NCI-H1105 treated with DMSO at 0.1 percent for 48 hours (cell line): ENCODE data around the gene USP17L5.
"Not testable (repeated sequence)": the region's sequence is repeated elsewhere in the genome, so short reads cannot be mapped to it uniquely, and the experiment has no call there.

Experiments used
- DNase-seq: peaks from one replicate; lab custom pipeline; 2025; lab: John Stamatoyannopoulos, UW

The USP17L5 gene

DNA sequence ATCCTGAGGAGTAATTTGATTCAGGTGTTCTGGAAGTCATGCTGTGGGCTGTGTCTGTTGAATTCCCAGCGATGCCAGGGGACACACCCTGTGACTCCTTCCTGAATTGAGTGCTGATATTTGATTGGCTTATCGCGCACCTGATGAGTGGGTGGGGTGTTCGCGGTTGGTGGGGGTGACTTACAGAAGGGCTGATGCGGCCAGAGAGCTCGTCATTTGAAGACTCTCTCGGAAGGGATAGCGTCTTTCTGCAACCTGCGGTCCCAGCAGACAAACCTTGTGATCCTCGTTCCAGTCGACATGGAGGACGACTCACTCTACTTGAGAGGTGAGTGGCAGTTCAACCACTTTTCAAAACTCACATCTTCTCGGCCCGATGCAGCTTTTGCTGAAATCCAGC, at the start of gene USP17L5:
Gene USP17L5 (plus strand): TSS at position 301 of the 400 bp plus-strand sequence. CDS start 0 bp downstream, at position 301.
- DNase-seq = not testable (repeated sequence)

DNA sequence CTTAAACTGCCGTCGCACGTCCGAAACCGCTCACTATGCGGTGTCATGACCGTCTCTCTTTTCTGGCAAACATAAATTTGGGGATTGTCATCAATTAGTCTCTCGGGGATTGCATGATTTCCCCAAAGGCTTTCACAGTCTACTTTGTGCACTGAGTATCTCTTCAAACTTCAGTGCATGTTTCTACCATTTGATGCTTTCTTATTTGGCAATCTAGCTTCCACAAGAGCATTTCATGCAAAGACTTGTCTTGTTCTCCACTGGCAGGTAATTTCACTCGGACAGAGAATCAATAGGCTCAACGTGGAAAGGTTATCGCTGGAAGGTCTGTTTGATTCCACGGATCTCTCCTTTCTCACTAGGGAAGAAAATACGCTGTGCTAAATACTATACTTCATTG, 15.0 kb upstream of the USP17L5 start:
- DNase-seq = not testable (repeated sequence)

GRCh38 chr4:9324865-9325264, 14.3 kb upstream of the USP17L5 start, which contains the start of gene USP17L24:
Gene USP17L24, plus strand, starts transcription at chr4:9325165. Its CDS starts 0 bp downstream, at chr4:9325165.
- DNase-seq = not testable (repeated sequence)

GRCh38 chr4:9329611-9330010, 9.6 kb upstream of the USP17L5 start, which contains the start of gene USP17L25:
Gene USP17L25, plus strand, starts transcription at chr4:9329911. Its CDS starts 0 bp downstream, at chr4:9329911.
- DNase-seq = not testable (repeated sequence)

- not testable (repeated sequence) for DNase-seq
Measured at GRCh38 chr4:9334358-9334757, 4.8 kb upstream of the USP17L5 start, which contains the start of gene USP17L26. Gene USP17L26, plus strand, starts transcription at chr4:9334658. Its CDS starts 0 bp downstream, at chr4:9334658.

DNA sequence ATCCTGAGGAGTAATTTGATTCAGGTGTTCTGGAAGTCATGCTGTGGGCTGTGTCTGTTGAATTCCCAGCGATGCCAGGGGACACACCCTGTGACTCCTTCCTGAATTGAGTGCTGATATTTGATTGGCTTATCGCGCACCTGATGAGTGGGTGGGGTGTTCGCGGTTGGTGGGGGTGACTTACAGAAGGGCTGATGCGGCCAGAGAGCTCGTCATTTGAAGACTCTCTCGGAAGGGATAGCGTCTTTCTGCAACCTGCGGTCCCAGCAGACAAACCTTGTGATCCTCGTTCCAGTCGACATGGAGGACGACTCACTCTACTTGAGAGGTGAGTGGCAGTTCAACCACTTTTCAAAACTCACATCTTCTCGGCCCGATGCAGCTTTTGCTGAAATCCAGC, 4.6 kb downstream of the USP17L5 start, which contains the start of gene USP17L27:
Gene USP17L27 (plus strand): TSS at position 301 of the 400 bp plus-strand sequence. CDS start 0 bp downstream, at position 301.
- not testable (repeated sequence) for DNase-seq

DNA sequence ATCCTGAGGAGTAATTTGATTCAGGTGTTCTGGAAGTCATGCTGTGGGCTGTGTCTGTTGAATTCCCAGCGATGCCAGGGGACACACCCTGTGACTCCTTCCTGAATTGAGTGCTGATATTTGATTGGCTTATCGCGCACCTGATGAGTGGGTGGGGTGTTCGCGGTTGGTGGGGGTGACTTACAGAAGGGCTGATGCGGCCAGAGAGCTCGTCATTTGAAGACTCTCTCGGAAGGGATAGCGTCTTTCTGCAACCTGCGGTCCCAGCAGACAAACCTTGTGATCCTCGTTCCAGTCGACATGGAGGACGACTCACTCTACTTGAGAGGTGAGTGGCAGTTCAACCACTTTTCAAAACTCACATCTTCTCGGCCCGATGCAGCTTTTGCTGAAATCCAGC, 9.4 kb downstream of the USP17L5 start, which contains the start of gene USP17L28:
Gene USP17L28 (plus strand): TSS at position 301 of the 400 bp plus-strand sequence. CDS start 0 bp downstream, at position 301.
- not testable (repeated sequence) for DNase-seq

GRCh38 chr4:9350866-9351265, 11.7 kb downstream of the USP17L5 start:
- DNase-seq = not testable (repeated sequence)

DNA sequence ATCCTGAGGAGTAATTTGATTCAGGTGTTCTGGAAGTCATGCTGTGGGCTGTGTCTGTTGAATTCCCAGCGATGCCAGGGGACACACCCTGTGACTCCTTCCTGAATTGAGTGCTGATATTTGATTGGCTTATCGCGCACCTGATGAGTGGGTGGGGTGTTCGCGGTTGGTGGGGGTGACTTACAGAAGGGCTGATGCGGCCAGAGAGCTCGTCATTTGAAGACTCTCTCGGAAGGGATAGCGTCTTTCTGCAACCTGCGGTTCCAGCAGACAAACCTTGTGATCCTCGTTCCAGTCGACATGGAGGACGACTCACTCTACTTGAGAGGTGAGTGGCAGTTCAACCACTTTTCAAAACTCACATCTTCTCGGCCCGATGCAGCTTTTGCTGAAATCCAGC, 14.1 kb downstream of the USP17L5 start, which contains the start of gene USP17L29:
Gene USP17L29 (plus strand): TSS at position 301 of the 400 bp plus-strand sequence. CDS start 0 bp downstream, at position 301.
- not testable (repeated sequence) for DNase-seq

DNA sequence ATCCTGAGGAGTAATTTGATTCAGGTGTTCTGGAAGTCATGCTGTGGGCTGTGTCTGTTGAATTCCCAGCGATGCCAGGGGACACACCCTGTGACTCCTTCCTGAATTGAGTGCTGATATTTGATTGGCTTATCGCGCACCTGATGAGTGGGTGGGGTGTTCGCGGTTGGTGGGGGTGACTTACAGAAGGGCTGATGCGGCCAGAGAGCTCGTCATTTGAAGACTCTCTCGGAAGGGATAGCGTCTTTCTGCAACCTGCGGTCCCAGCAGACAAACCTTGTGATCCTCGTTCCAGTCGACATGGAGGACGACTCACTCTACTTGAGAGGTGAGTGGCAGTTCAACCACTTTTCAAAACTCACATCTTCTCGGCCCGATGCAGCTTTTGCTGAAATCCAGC, 23.6 kb downstream of the USP17L5 start, which contains the start of gene USP17L30:
Gene USP17L30 (plus strand): TSS at position 301 of the 400 bp plus-strand sequence. CDS start 0 bp downstream, at position 301.
- DNase-seq = not testable (repeated sequence)

DNA sequence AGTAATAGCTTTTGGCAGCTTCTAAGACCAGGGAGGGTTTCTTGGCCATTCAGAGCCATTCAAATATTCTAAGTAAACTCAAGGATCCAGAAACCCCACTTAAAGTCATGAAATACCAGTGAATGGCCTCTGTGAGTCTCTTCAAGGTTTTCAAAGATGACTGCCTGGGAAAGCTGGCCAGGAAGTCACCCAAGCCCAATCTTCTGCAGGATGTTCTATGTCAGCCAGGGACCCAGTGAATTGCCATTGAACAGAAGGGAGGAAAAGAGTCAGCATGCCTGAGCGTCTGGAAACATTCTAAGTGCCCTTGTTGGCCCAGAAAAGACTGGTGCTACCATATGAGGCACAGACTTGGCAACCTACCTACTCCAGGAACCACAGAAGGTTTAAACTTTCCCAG, 40.7 kb downstream of the USP17L5 start:
- not testable (repeated sequence) for DNase-seq

DNA sequence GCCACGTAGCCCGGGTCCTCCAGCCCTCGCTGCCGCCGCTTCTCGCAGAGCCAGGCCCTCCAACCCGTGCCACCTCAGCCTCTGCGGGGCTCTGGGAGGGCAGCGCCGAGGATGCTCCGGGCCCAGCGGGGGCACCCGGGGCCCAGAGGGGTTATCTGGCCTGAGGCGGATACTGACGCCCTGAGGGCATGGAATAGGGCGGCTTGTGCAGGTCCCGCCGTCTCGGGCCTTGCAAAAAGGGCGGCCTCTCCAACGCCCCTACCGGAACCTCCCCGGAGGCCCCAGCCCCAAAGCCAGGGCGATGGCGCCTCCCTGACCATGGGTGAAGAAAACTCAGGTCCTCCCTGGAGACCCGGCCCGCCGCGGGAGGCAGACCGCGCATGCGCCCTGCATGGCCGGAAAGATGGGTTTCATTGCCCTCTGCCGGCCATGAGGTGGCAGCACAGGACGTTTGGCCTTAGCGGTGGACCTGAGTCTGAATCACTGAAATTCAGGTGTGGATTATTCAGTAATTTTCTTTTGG, 41.9 kb downstream of the USP17L5 start:
- not testable (repeated sequence) for DNase-seq

- no peak for DNase-seq
Measured at GRCh38 chr4:9384126-9384525, 44.9 kb downstream of the USP17L5 start.

DNA sequence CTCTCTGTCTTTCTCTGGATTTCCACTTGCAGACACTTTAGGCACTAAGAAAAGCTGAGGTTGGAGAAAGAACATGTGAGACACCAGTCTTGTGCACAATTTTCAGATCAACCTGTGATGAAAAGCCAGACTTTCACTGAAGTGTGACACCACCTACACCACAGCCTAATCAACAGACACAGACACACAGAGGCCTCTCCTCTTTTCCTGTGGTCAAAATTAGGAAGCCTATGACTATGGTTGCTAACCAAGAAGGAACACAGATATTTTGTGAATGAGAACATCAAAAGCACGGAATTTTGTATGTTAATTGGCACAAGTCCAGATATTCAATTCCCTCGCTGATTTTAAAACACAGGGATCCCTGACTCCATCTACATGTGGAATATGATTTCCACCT, 49.8 kb downstream of the USP17L5 start:
- DNase-seq = not testable (repeated sequence)
